Neural progenitor cell (in vitro differentiated cells): ENCODE data around the gene SMAD6. TPM values are rescaled to one million over a fixed set of nuclear protein-coding genes. Genes with fewer than 3 reads are reported as not detected.
A peak's percentile ranks its signal among the peaks of the same experiment; 100 is the strongest.

Source experiments
- DNase-seq: peaks from one replicate; pipeline ENCODE4 v3.0.0-alpha.2; 2016; ENCODE audit warnings: low spot score
- H2AFZ ChIP-seq: fragments of 200-600 bp; sonication (generic); replicated peaks from 2 replicates; pipeline ENCODE4 v1.6.1; 2016; ENCODE audit warnings: antibody characterized with exemption
- H3F3A ChIP-seq: fragments of 200-600 bp; sonication (generic); 2 replicates; pipeline ENCODE4 v1.6.1; 2016; ENCODE audit warnings: antibody characterized with exemption, low read depth
- H3K27ac ChIP-seq: fragments of 200-600 bp; sonication (generic); 2 replicates; pipeline ENCODE4 v1.5.1; 2016; ENCODE audit warnings: mild to moderate bottlenecking
- H3K27me3 ChIP-seq: fragments of 200-600 bp; sonication (generic); 2 replicates; pipeline ENCODE4 v1.6.1; 2016; ENCODE audit warnings: mild to moderate bottlenecking, moderate library complexity
- H3K36me3 ChIP-seq: fragments of 200-600 bp; sonication (generic); 2 replicates; pipeline ENCODE4 v1.5.1; 2016
- H3K4me1 ChIP-seq: fragments of 200-600 bp; sonication (generic); 2 replicates; pipeline ENCODE4 v1.6.1; 2016; ENCODE audit warnings: mixed run types
- H3K4me2 ChIP-seq: fragments of 200-600 bp; sonication (generic); 2 replicates; pipeline ENCODE4 v1.6.1; 2016
- H3K4me3 ChIP-seq: fragments of 200-600 bp; sonication (generic); 2 replicates; pipeline ENCODE4 v1.5.1; 2016
- H3K79me2 ChIP-seq: fragments of 200-600 bp; sonication (generic); 2 replicates; pipeline ENCODE4 v1.6.1; 2016; ENCODE audit warnings: low read depth
- H3K9ac ChIP-seq: fragments of 200-600 bp; sonication (generic); 2 replicates; pipeline ENCODE4 v1.6.1; 2016
- H3K9me3 ChIP-seq: fragments of 200-600 bp; sonication (generic); 2 replicates; pipeline ENCODE4 v1.5.1; 2016; ENCODE audit warnings: low read depth
- H4K20me1 ChIP-seq: fragments of 200-600 bp; sonication (generic); 2 replicates; pipeline ENCODE4 v1.6.1; 2016; ENCODE audit warnings: low read depth
- H3K27ac Mint-ChIP-seq: 3 replicates; pipeline ENCODE4 v1.8.0; 2021; ENCODE audit warnings: mixed read lengths
- H3K27me3 Mint-ChIP-seq: 2 replicates; pipeline ENCODE4 v1.8.0; 2022; ENCODE audit warnings: low read depth, mild to moderate bottlenecking, inconsistent platforms, moderate library complexity, mixed read lengths; ENCODE audit not compliant: insufficient read depth
- H3K36me3 Mint-ChIP-seq: 3 replicates; pipeline ENCODE4 v1.8.0; 2021; ENCODE audit warnings: mixed read lengths
- H3K4me1 Mint-ChIP-seq: 3 replicates; pipeline ENCODE4 v1.8.0; 2021; ENCODE audit warnings: mixed read lengths
- H3K4me3 Mint-ChIP-seq: 3 replicates; pipeline ENCODE4 v1.8.0; 2021; ENCODE audit warnings: mild to moderate bottlenecking, moderate library complexity, mixed read lengths
- H3K9me3 Mint-ChIP-seq: 3 replicates; pipeline ENCODE4 v1.8.0; 2020; ENCODE audit warnings: mixed read lengths
- EZH2 ChIP-seq: fragments of 200-600 bp; sonication (generic); IDR thresholded peaks from 2 replicates; pipeline ENCODE4 v1.6.1; 2017; ENCODE audit warnings: antibody characterized with exemption, mild to moderate bottlenecking, moderate library complexity
- EZH2phosphoT487 ChIP-seq: fragments of 200-600 bp; sonication (generic); IDR thresholded peaks from 2 replicates; pipeline ENCODE4 v1.6.1; 2017; ENCODE audit warnings: antibody characterized with exemption
- total RNA-seq: library from RNA; depleted of rRNA; stranded (reverse); fragments of >200 nt; gene quantifications from 2 replicates; pipeline ENCODE4 v1.2.3, GENCODE V29; 2015; ENCODE audit warnings: low replicate concordance
- TF ChIP-seq, protein P1 (sequence below): fragments of 200-600 bp; sonication (generic); IDR thresholded peaks from 2 replicates; pipeline ENCODE4 v1.5.1; 2017; ENCODE audit warnings: antibody characterized with exemption, mild to moderate bottlenecking

Gene SMAD6
- total RNA-seq, 1 donor from 2014 or later = 3.4 TPM

DNA sequence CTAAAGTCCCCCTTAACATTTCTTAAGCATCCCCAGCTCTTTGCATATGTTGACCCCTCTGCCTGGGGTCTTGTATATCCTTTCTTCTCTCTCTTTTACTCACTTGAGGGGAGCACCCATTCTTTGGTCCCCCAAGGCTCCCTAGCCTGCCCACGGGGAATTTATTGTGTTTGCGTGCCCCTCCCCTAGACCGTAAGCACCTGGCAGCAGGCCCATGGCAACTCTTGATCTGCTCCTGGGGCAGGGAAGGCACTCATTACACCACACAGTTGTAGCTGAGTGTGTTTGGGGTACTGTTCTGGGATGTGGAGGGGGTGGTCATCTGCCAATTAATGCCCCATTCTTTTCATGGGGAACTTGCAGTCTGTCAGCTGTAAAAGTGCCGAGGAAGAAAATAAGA lies 27.3 kb upstream of the SMAD6 start:
- H3K27ac ChIP-seq = no peak overlapping the region
- Mint-ChIP-seq H3K4me3 (no peak overlapping the region), H3K36me3 (no peaks in the 10 kb centered on the region), H3K4me1 (peaks cover 40% of the 10 kb centered on the region), H3K27ac (no peak overlapping the region), H3K27me3 (peaks cover 2% of the 10 kb centered on the region), H3K9me3 (no peaks in the 10 kb centered on the region)
- H3K4me2 ChIP-seq = no peak overlapping the region
- no peaks in the 10 kb centered on the region for H3K9me3 ChIP-seq
- no peaks in the 10 kb centered on the region for H3K36me3 ChIP-seq
- no peak for DNase-seq
- H3F3A ChIP-seq = peaks cover 23% of the 10 kb centered on the region
- H3K9ac ChIP-seq = no peak overlapping the region
- TF ChIP-seq EZH2phosphoT487 = no peak
- TF ChIP-seq EZH2 = no peak
- TF ChIP-seq, protein P1, sequence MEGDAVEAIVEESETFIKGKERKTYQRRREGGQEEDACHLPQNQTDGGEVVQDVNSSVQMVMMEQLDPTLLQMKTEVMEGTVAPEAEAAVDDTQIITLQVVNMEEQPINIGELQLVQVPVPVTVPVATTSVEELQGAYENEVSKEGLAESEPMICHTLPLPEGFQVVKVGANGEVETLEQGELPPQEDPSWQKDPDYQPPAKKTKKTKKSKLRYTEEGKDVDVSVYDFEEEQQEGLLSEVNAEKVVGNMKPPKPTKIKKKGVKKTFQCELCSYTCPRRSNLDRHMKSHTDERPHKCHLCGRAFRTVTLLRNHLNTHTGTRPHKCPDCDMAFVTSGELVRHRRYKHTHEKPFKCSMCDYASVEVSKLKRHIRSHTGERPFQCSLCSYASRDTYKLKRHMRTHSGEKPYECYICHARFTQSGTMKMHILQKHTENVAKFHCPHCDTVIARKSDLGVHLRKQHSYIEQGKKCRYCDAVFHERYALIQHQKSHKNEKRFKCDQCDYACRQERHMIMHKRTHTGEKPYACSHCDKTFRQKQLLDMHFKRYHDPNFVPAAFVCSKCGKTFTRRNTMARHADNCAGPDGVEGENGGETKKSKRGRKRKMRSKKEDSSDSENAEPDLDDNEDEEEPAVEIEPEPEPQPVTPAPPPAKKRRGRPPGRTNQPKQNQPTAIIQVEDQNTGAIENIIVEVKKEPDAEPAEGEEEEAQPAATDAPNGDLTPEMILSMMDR = no peak
- H4K20me1 ChIP-seq = no peaks in the 10 kb centered on the region
- no peaks in the 10 kb centered on the region for H3K79me2 ChIP-seq
- no peak overlapping the region for H2AFZ ChIP-seq
- no peak overlapping the region for H3K4me3 ChIP-seq
- H3K4me1 ChIP-seq = peaks cover 20% of the 10 kb centered on the region
- no peaks in the 10 kb centered on the region for H3K27me3 ChIP-seq

DNA sequence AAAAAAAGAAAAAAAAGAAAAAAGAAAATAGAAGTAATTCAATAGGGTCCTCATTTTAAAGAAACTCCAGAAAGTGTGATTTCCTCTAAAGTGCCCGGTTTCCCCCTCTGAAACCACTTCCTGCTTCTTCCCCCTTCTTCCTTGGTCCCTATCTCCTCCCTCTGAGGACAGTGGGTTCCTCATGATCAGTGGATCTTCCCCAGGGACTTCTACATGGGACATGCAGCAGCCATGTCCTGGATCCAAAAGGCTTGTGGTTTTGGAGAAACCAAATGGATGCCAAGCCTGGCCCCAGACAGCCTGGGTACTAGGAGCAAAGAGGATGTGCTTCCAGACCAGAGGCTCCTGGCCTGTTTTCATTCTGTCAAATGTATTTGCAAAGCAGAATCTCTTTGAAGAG lies 26.6 kb upstream of the SMAD6 start:
- Histone ChIP-seq H3K4me1 (peaks cover 26% of the 10 kb centered on the region), H3K9ac (no peak overlapping the region), H3K9me3 (no peaks in the 10 kb centered on the region), H3F3A (peaks cover 23% of the 10 kb centered on the region), H3K36me3 (no peaks in the 10 kb centered on the region), H4K20me1 (no peaks in the 10 kb centered on the region), H3K27me3 (no peaks in the 10 kb centered on the region), H3K27ac (no peak overlapping the region), H3K4me2 (no peak overlapping the region), H3K4me3 (no peak overlapping the region), H3K79me2 (no peaks in the 10 kb centered on the region), H2AFZ (peak overlapping the region; percentile 31)
- DNase-seq = no peak
- TF ChIP-seq, protein P1 = no peak
- TF ChIP-seq EZH2phosphoT487 = no peak
- no peak for TF ChIP-seq EZH2
- H3K27me3 Mint-ChIP-seq = peaks cover 2% of the 10 kb centered on the region
- no peaks in the 10 kb centered on the region for H3K9me3 Mint-ChIP-seq
- no peak overlapping the region for H3K27ac Mint-ChIP-seq
- no peak overlapping the region for H3K4me3 Mint-ChIP-seq
- peaks cover 44% of the 10 kb centered on the region for H3K4me1 Mint-ChIP-seq
- no peaks in the 10 kb centered on the region for H3K36me3 Mint-ChIP-seq

DNA sequence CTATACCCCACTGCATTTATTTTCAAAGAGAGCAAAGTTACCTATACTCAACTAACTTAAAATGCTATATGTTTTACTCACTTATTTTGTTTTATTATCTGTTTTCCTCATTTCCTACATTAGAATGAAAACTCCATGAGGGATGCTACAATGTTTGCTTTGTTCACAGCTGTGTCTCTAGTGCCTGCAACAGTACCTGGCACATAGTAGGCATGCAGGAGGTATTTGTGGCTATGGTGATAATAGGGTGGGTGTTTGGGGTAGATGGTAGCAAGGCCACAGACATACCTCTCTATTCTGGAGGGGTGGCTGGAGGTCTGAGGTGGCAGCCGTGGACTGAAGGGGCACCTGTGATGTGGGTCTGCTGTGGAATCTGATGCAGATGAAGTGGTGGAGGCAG lies 24.7 kb upstream of the SMAD6 start:
- TF ChIP-seq EZH2phosphoT487 = no peak
- TF ChIP-seq, protein P1 = no peak
- TF ChIP-seq EZH2 = no peak
- H3K27me3 Mint-ChIP-seq = peaks cover 6% of the 10 kb centered on the region
- peaks cover 40% of the 10 kb centered on the region for H3K4me1 Mint-ChIP-seq
- no peaks in the 10 kb centered on the region for H3K36me3 ChIP-seq
- no peak overlapping the region for H3K4me2 ChIP-seq
- H3K9me3 ChIP-seq = no peaks in the 10 kb centered on the region
- H3K4me3 Mint-ChIP-seq = no peak overlapping the region
- no peak for DNase-seq
- H3K27ac ChIP-seq = no peak overlapping the region
- H2AFZ ChIP-seq = no peak overlapping the region
- peak overlapping the region; percentile 76 for H3K27ac Mint-ChIP-seq
- H3K36me3 Mint-ChIP-seq = peaks cover 2% of the 10 kb centered on the region
- H3K79me2 ChIP-seq = no peaks in the 10 kb centered on the region
- H3K9ac ChIP-seq = no peak overlapping the region
- H3K4me1 ChIP-seq = peaks cover 19% of the 10 kb centered on the region
- H4K20me1 ChIP-seq = no peaks in the 10 kb centered on the region
- H3K27me3 ChIP-seq = no peaks in the 10 kb centered on the region
- H3K9me3 Mint-ChIP-seq = peaks cover 13% of the 10 kb centered on the region
- H3K4me3 ChIP-seq = no peak overlapping the region
- peaks cover 18% of the 10 kb centered on the region for H3F3A ChIP-seq
